ENCODE data around the gene APMAP. TPM values are rescaled to one million over a fixed set of nuclear protein-coding genes. Genes with fewer than 3 reads are reported as not detected.

The APMAP gene
- total RNA-seq, 1 donor from 2014 or later, result 71.7 TPM

- Histone ChIP-seq H3K79me2 (ENCODE audit: low read depth) (no peaks in the 10 kb centered on the region), H3K4me3 (no peak overlapping the region), H2AFZ (replicated peaks) (peak overlapping the region; percentile 85), H4K20me1 (ENCODE audit: low read depth) (no peaks in the 10 kb centered on the region), H3K9me3 (ENCODE audit: low read depth) (no peaks in the 10 kb centered on the region), H3K9ac (no peak overlapping the region), H3K27me3 (peaks cover 4% of the 10 kb centered on the region), H3K4me2 (no peak overlapping the region), H3K4me1 (peaks cover 7% of the 10 kb centered on the region), H3K36me3 (no peaks in the 10 kb centered on the region), H3K27ac (no peak overlapping the region), H3F3A (ENCODE audit: low read depth) (no peaks in the 10 kb centered on the region)
- Mint-ChIP-seq H3K27me3 (ENCODE audit: insufficient read depth, low read depth) (peaks cover 9% of the 10 kb centered on the region), H3K4me3 (peak overlapping the region; percentile 48), H3K27ac (peak overlapping the region; percentile 78), H3K36me3 (no peaks in the 10 kb centered on the region), H3K4me1 (peaks cover 44% of the 10 kb centered on the region), H3K9me3 (peaks cover 2% of the 10 kb centered on the region)
- no peak for TF ChIP-seq EZH2 (IDR thresholded peaks at IDR 0.05)
- no peak for TF ChIP-seq EZH2phosphoT487 (IDR thresholded peaks at IDR 0.05)
- no peak for TF ChIP-seq CTCF (IDR thresholded peaks at IDR 0.05)
- no peak for DNase-seq (ENCODE audit: low spot score)
These were observed 39.5 kb upstream of the APMAP start for GRCh38 chr20:25032065-25032477.

DNA sequence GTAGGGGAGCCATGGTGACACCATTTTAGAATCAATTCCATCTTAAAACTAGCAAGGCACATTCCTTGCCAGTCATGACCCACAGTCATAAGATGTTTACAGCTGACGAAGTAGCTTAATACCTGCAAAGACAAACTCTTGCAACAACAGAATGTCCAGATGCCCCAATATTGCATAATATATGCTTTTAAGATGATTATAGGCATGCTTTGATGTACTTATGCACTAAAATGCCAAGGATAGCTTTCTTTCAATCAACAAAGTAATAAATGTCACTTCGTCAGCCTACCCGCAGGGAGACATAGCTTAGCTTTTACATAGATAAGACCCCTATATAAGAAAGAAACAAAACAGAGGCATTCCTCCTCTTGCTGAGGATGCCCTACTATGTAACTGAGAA, 38.7 kb upstream of the APMAP start:
- H3K27ac ChIP-seq, result no peak overlapping the region
- H3K27me3 ChIP-seq, result peaks cover 4% of the 10 kb centered on the region
- no peaks in the 10 kb centered on the region for H4K20me1 ChIP-seq (ENCODE audit: low read depth)
- TF ChIP-seq CTCF (IDR thresholded peaks at IDR 0.05), result no peak
- TF ChIP-seq EZH2phosphoT487 (IDR thresholded peaks at IDR 0.05), result no peak
- TF ChIP-seq EZH2 (IDR thresholded peaks at IDR 0.05), result no peak
- no peaks in the 10 kb centered on the region for H3K79me2 ChIP-seq (ENCODE audit: low read depth)
- no peak overlapping the region for H3K4me2 ChIP-seq
- H3F3A ChIP-seq (ENCODE audit: low read depth), result no peaks in the 10 kb centered on the region
- Mint-ChIP-seq H3K4me1 (peaks cover 36% of the 10 kb centered on the region), H3K36me3 (no peaks in the 10 kb centered on the region), H3K27me3 (ENCODE audit: insufficient read depth, low read depth) (peaks cover 9% of the 10 kb centered on the region), H3K9me3 (peaks cover 2% of the 10 kb centered on the region), H3K27ac (no peak overlapping the region), H3K4me3 (no peak overlapping the region)
- no peaks in the 10 kb centered on the region for H3K9me3 ChIP-seq (ENCODE audit: low read depth)
- no peak for DNase-seq (ENCODE audit: low spot score)
- peaks cover 7% of the 10 kb centered on the region for H3K4me1 ChIP-seq
- no peaks in the 10 kb centered on the region for H3K36me3 ChIP-seq
- no peak overlapping the region for H3K9ac ChIP-seq
- H2AFZ ChIP-seq (replicated peaks), result no peak overlapping the region
- H3K4me3 ChIP-seq, result no peak overlapping the region

- Histone ChIP-seq H3K27me3 (peaks cover 4% of the 10 kb centered on the region), H3K79me2 (ENCODE audit: low read depth) (no peaks in the 10 kb centered on the region), H3K4me3 (no peak overlapping the region), H3K27ac (no peak overlapping the region), H3K36me3 (no peaks in the 10 kb centered on the region), H3K9ac (no peak overlapping the region), H3K9me3 (ENCODE audit: low read depth) (no peaks in the 10 kb centered on the region), H3K4me1 (peaks cover 7% of the 10 kb centered on the region), H3F3A (ENCODE audit: low read depth) (no peaks in the 10 kb centered on the region), H4K20me1 (ENCODE audit: low read depth) (no peaks in the 10 kb centered on the region), H3K4me2 (no peak overlapping the region), H2AFZ (replicated peaks) (no peak overlapping the region)
- peak overlapping the region; percentile 80 for H3K27ac Mint-ChIP-seq
- H3K4me3 Mint-ChIP-seq, result no peak overlapping the region
- TF ChIP-seq EZH2 (IDR thresholded peaks at IDR 0.05) (no peak), CTCF (IDR thresholded peaks at IDR 0.05) (no peak)
- no peak for DNase-seq (ENCODE audit: low spot score)
- H3K4me1 Mint-ChIP-seq, result peaks cover 31% of the 10 kb centered on the region
- no peaks in the 10 kb centered on the region for H3K36me3 Mint-ChIP-seq
- peaks cover 9% of the 10 kb centered on the region for H3K27me3 Mint-ChIP-seq (ENCODE audit: insufficient read depth, low read depth)
- peaks cover 2% of the 10 kb centered on the region for H3K9me3 Mint-ChIP-seq
These were observed 38.2 kb upstream of the APMAP start for GRCh38 chr20:25030649-25031207.

Measured in neural progenitor cell (in vitro differentiated cells).